ENCODE data around the gene ACVRL1.

Gene ACVRL1

DNA sequence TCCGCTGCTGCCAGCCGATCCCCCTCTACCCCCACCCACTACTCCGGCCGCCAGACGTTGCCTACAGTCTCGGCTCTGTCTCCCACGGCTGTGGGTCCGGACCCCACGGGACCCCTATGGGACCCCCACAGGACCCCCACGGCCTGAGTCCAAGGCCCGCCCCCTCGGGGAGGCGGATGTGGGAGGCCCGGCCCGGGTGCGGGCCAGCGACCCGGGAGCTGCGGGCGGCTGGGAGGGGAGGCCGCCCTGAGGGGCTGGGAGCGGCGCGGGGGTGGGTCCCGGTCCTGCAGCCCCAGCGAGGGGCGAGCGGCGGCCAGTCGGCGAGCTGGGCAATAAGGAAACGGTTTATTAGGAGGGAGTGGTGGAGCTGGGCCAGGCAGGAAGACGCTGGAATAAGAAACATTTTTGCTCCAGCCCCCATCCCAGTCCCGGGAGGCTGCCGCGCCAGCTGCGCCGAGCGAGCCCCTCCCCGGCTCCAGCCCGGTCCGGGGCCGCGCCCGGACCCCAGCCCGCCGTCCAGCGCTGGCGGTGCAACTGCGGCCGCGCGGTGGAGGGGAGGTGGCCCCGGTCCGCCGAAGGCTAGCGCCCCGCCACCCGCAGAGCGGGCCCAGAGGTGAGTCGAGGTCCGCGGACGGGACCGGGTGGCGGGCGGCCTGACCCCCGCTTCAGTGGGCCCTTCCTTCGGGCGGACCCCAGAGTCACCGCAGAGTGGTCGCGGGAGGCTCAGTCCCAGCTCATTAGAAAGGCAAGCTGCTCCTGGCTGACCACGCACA is at the start of gene ACVRL1:
TSS of gene ACVRL1 (plus strand) at position 422 of the 773 bp plus-strand sequence. CDS start 4,971 bp downstream, outside the sequence.
- TF ChIP-seq JUND (IDR thresholded peaks at IDR 0.05; ENCODE audit: low read depth): no peak
- in situ Hi-C loops (cut with HindIII; ENCODE audit: low pct_unique_long_range_greater_than_20kb, low sequenced_read_pairs): no loop called here
- DNase-seq (ENCODE audit: low read depth in 1 of 2, low spot score in 1 of 2): no peak

DNA sequence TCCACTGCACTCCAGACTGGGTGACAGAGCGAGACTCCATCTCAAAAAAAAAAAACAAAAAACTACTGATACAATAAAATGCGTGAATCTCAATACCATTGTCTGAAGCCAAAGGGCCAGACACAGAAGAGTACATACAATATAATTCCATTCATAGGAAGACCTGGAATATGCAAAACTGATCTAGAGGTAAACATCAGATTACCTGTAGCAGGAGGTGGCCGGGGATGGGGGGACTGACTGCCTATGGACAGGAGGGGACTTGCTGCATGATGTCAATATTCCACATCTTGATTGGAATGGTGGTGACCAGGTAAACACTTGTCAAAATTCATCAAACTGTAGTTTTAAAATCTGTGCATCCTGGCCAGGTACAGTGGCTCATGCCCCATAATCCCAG is 46.3 kb upstream of the ACVRL1 start:
- DNase-seq (ENCODE audit: low read depth in 1 of 2, low spot score in 1 of 2): no peak
- in situ Hi-C loops (cut with HindIII; ENCODE audit: low pct_unique_long_range_greater_than_20kb, low sequenced_read_pairs): no loop called here
- no peak for TF ChIP-seq JUND (IDR thresholded peaks at IDR 0.05; ENCODE audit: low read depth)

DNA sequence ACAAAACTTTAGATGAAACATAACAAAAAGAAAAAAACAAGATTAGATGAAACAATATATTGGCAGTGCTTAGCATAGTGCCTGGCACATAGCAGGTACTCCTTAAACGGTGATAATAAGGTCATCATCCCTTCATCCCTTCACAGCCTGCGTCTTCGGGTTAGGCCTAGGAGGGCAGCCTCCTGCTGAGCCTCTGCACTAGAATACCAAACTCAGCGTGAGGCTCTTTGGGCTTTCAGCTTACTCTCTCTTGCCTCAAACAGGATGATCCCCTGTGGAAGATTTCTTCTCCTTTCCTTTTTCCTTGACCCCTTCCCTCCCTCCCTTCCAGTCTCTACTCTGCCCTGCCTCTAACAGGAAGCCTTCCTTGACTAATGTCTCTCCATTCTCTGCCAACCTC is 44.4 kb upstream of the ACVRL1 start:
- DNase-seq (ENCODE audit: low read depth in 1 of 2, low spot score in 1 of 2): no peak
- in situ Hi-C loops (cut with HindIII; ENCODE audit: low pct_unique_long_range_greater_than_20kb, low sequenced_read_pairs): no loop called here
- no peak for TF ChIP-seq JUND (IDR thresholded peaks at IDR 0.05; ENCODE audit: low read depth)

DNA sequence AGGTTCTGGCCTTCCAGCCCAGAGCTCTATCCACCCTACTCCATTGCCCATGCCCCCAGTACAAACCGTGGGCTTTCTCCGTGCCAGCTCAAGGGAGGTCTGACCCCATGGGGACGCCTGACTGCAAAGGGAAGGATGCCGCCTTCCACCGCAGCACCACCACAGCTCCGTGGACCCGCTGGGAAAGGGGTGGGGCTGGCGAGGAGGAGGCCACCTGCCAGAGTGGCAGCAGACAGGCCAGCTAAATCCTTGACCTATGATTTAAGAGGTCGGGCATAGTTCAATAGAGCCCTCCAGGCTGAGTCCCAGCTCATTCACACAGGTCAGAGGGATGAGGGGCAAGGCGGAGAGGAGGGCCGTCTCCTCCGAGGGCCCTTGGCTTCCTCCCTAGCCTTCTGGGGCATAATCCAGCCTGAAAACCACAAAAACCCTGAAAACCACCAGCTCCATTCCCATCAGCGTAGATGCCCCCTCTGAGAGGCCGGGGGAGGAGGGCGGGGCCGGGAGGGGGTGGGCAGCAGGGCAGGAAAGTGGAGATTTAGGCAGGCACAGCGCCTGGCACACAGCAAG is 43.9 kb upstream of the ACVRL1 start:
- TF ChIP-seq JUND (IDR thresholded peaks at IDR 0.05; ENCODE audit: low read depth): no peak
- in situ Hi-C loops (cut with HindIII; ENCODE audit: low pct_unique_long_range_greater_than_20kb, low sequenced_read_pairs): no loop called here
- no peak for DNase-seq (ENCODE audit: low read depth in 1 of 2, low spot score in 1 of 2)

DNA sequence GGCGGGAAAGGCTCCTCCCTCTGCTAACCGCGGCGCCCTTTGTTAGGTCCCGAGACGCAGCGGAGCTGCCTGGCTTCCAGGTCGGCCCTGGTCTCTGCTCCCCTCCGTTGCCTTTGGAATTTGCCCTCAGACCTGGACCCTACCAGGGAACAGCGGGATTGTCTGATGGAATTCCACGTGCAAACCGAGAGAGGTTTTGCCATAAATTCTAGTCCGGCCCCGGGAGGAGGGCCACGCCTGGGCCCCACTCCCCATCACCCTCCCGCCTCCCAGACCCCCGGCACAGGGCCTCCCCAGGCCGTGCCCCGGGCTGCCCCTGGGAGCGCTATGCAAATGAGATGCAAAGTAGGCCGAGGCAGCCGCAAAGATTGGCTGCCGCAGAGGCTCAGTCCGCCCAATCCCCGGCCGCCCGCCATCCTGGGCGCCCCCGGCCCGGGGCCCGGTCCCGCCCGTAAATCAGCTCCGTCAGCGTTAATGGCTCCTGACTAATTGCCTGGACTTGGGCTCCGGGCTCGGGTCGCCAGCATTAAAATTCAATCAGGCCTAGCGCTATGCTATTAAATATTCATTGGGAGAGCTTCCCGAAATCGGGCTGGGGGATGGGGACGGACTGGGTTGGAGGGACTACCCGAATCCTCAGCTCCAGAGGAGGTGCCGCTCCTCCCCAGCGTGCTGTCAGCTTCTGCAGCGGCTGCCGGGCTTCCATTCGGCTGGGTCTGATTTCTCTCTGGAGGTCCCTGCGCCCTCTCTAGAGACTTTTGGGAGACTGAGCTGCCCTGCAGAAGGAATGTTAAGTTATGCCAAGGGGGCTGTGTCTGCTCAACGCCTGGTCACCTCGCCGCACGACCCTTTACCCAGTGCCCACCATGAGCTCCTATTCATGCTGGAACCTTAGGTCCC is 43.1 kb upstream of the ACVRL1 start:
- no peak for DNase-seq (ENCODE audit: low read depth in 1 of 2, low spot score in 1 of 2)
- in situ Hi-C loops (cut with HindIII; ENCODE audit: low pct_unique_long_range_greater_than_20kb, low sequenced_read_pairs): no loop called here
- no peak for TF ChIP-seq JUND (IDR thresholded peaks at IDR 0.05; ENCODE audit: low read depth)

DNA sequence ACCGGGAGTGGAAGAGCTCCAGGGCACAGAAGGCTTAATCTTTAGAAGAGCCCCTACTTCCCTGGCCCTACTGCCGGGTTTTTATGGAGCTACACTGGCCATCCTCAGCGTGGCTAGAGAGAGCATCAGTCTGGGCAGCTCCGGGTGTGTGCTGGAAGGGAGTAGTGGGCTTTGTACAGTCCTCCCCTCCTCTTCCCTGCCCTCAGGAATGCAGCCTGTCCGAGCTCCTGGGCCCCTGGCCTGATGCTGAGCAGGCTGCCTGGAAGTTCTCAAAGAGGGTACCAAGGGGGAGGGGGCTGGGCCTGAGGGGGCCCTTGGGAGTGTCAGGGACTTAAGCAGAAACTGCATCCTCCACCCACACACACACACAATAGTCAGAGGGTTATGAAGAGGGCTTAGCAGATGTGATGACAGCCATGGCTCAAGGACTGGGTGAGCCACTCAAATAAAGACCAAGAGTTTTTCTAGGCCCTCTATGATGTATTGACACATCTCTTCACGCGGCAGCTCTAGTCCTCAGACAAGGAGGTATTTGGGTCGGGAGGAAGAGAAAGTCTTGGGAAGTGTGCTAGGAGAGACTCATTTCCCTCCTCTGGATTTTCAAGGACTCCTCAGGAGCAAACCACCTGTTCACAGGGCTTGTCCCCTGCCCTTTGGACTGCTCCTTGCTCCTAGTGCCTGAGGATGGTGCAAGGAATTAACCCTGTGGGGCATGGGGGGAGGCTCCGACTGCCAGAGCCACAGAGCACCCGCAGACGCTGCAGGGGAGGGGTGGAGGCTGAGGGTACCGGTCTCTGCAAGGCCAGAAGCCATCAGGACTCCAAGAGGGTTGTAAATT is 42.3 kb upstream of the ACVRL1 start:
- no peak for TF ChIP-seq JUND (IDR thresholded peaks at IDR 0.05; ENCODE audit: low read depth)
- in situ Hi-C loops (cut with HindIII; ENCODE audit: low pct_unique_long_range_greater_than_20kb, low sequenced_read_pairs): no loop called here
- DNase-seq (ENCODE audit: low read depth in 1 of 2, low spot score in 1 of 2): no peak

DNA sequence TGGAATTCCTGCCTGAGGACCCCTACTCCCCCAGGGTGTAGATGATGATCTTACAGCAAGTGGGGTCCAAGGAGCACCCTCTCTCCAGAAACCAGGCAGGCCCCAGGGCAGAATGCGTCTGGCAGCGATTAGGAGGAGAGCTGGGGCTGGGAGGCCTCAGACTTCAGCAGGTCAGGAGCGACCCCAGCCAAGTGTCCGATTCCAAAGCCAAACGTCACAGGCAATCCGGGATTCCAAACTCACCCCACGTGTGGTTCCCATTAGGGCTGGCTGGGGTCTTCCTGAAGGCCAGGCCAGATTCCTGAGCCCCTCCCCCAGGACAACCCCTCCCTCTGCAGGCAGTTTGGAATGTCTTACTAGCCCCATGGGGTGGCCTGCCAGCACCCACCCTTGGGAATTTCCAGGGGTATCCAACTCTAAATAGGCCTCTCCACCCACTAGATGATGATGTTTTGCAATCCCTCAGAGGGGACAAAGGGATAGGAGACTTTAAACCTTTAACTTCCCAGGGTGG is 41.5 kb upstream of the ACVRL1 start:
- TF ChIP-seq JUND (IDR thresholded peaks at IDR 0.05; ENCODE audit: low read depth): no peak
- in situ Hi-C loops (cut with HindIII; ENCODE audit: low pct_unique_long_range_greater_than_20kb, low sequenced_read_pairs): no loop called here
- DNase-seq (ENCODE audit: low read depth in 1 of 2, low spot score in 1 of 2): no peak

DNA sequence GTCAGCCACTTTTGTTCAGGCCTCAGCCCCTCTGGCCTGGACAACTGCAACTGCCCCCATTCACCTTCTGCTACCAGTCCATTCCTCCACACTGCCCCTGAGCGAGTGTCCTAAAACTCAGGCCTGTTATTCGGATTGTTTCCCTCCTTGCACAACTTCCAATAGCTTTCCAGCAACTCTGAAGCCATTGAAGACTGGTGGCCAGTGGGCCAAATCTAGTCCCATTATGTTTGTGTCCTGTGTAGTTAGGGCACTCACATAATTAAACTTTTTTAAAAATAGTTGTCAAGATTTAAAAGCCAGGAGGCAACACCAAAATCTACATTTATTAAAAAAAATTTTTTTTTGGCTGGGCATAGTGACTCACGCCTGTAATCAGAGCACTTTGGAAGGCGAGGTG is 41.0 kb upstream of the ACVRL1 start:
- in situ Hi-C loops (cut with HindIII; ENCODE audit: low pct_unique_long_range_greater_than_20kb, low sequenced_read_pairs): no loop called here
- no peak for DNase-seq (ENCODE audit: low read depth in 1 of 2, low spot score in 1 of 2)
- TF ChIP-seq JUND (IDR thresholded peaks at IDR 0.05; ENCODE audit: low read depth): no peak

DNA sequence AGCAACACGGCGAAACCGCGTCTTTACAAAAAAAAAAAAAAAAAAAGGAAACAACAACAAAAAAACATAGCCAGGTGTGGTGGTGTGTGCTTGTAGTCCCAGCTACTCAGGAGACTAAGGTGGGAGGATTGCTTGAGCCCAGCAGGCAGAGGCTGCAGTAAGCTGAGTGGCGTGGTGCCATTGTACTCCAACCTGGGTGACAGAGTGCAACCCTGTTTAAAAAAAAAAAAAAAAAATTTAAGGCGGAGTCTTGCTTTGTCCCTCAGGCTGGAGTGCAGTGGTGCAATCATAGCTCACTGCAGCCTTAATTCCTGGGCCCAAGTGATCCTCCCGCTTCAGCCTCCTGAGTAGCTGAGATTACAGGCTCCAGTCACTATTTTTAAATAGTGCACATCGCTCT is 40.5 kb upstream of the ACVRL1 start:
- in situ Hi-C loops (cut with HindIII; ENCODE audit: low pct_unique_long_range_greater_than_20kb, low sequenced_read_pairs): no loop called here
- DNase-seq (ENCODE audit: low read depth in 1 of 2, low spot score in 1 of 2): peak in 1 of 2 experiments; percentile 15
- no peak for TF ChIP-seq JUND (IDR thresholded peaks at IDR 0.05; ENCODE audit: low read depth)

DNA sequence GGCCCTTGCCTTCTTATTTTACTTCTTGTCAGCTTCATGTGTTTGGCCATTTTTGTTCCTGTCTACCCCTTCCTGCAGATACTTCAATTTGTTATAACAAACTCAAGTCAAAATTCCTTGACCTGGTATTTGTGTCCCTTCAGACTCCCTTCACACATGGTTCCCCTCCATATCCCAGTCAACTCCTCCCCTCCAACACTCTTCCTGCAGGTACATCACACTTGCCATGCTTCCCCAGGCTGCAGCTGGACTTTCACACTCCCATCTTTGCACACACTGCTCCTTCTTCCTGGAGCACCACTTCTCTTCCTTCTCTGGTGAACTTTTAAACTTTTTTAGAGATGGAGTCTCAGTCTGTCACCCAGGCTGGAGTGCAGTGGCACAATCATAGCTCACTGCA is 39.9 kb upstream of the ACVRL1 start:
- no peak for TF ChIP-seq JUND (IDR thresholded peaks at IDR 0.05; ENCODE audit: low read depth)
- in situ Hi-C loops (cut with HindIII; ENCODE audit: low pct_unique_long_range_greater_than_20kb, low sequenced_read_pairs): no loop called here
- DNase-seq (ENCODE audit: low read depth in 1 of 2, low spot score in 1 of 2): no peak

DNA sequence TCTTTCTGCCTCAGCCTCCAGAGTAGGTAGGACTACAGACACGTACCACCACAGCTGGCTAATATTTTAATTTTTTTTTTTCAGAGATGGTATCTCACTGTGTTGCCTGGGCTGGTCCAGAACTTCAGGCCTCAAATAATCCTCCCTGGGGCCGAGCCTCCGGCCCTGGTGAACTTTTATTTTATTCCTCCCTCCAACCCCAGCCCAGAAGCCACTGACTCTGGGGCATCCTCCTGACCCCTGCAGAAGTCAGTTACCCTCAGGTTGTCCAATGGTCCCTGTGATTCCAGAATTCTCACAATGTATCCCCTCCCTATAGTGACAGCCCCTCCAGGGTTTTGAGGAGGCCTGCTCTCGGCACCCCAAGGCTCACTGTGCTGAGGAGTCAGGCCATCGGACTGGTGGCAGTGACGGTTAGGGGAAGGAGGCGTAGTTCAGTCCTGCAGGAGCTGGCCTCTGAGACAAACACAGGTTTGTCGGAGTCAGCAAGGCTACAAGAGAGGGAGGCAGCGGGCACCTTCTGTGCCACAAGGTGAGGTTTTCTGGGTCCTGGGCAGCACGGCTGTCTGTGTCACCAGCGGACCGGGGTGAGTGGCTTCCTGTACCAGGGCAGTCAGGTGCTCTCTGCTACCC is 39.4 kb upstream of the ACVRL1 start:
- in situ Hi-C loops (cut with HindIII; ENCODE audit: low pct_unique_long_range_greater_than_20kb, low sequenced_read_pairs): no loop called here
- no peak for TF ChIP-seq JUND (IDR thresholded peaks at IDR 0.05; ENCODE audit: low read depth)
- DNase-seq (ENCODE audit: low read depth in 1 of 2, low spot score in 1 of 2): no peak

Measured in T47D (cell line).